ENCODE data around the gene ZNF710. TPM values are rescaled to one million over a fixed set of nuclear protein-coding genes. Genes with fewer than 3 reads are reported as not detected.

ZNF710 gene
- total RNA-seq, 1 donor from 2014 or later = 24.2 TPM

- no peak for TF ChIP-seq CTCF (IDR thresholded peaks at IDR 0.05)
- H3K9me3 Mint-ChIP-seq (ENCODE audit: unreplicated experiment) = no peaks in the 10 kb centered on the region
- no peak overlapping the region for H3K4me3 Mint-ChIP-seq (ENCODE audit: unreplicated experiment)
- no peaks in the 10 kb centered on the region for H3K27me3 Mint-ChIP-seq (ENCODE audit: unreplicated experiment)
- H3K27ac Mint-ChIP-seq (ENCODE audit: unreplicated experiment) = no peak overlapping the region
- peaks cover 17% of the 10 kb centered on the region for H3K4me1 Mint-ChIP-seq (ENCODE audit: unreplicated experiment)
- peaks cover 28% of the 10 kb centered on the region for H3K36me3 Mint-ChIP-seq (ENCODE audit: unreplicated experiment)
- no peak for DNase-seq (ENCODE audit: extremely low spot score, unreplicated experiment)
Observed at GRCh38 chr15:90083954-90084607, 83.0 kb downstream of the ZNF710 start.

GRCh38 chr15:90084876-90085423 lies 83.8 kb downstream of the ZNF710 start:
- Mint-ChIP-seq H3K36me3 (ENCODE audit: unreplicated experiment) (peaks cover 28% of the 10 kb centered on the region), H3K27me3 (ENCODE audit: unreplicated experiment) (no peaks in the 10 kb centered on the region), H3K27ac (ENCODE audit: unreplicated experiment) (no peak overlapping the region), H3K9me3 (ENCODE audit: unreplicated experiment) (no peaks in the 10 kb centered on the region), H3K4me1 (ENCODE audit: unreplicated experiment) (peaks cover 17% of the 10 kb centered on the region), H3K4me3 (ENCODE audit: unreplicated experiment) (no peak overlapping the region)
- DNase-seq (ENCODE audit: extremely low spot score, unreplicated experiment) = no peak
- TF ChIP-seq CTCF (IDR thresholded peaks at IDR 0.05) = no peak

GRCh38 chr15:90085565-90085964 lies 84.4 kb downstream of the ZNF710 start:
- Mint-ChIP-seq H3K4me3 (ENCODE audit: unreplicated experiment) (no peak overlapping the region), H3K27ac (ENCODE audit: unreplicated experiment) (no peak overlapping the region), H3K4me1 (ENCODE audit: unreplicated experiment) (peaks cover 17% of the 10 kb centered on the region), H3K9me3 (ENCODE audit: unreplicated experiment) (no peaks in the 10 kb centered on the region), H3K27me3 (ENCODE audit: unreplicated experiment) (no peaks in the 10 kb centered on the region), H3K36me3 (ENCODE audit: unreplicated experiment) (peaks cover 30% of the 10 kb centered on the region)
- DNase-seq (ENCODE audit: extremely low spot score, unreplicated experiment) = no peak
- no peak for TF ChIP-seq CTCF (IDR thresholded peaks at IDR 0.05)

- no peak for DNase-seq (ENCODE audit: extremely low spot score, unreplicated experiment)
- no peak overlapping the region for H3K27ac Mint-ChIP-seq (ENCODE audit: unreplicated experiment)
- no peaks in the 10 kb centered on the region for H3K9me3 Mint-ChIP-seq (ENCODE audit: unreplicated experiment)
- H3K4me3 Mint-ChIP-seq (ENCODE audit: unreplicated experiment) = no peak overlapping the region
- no peaks in the 10 kb centered on the region for H3K27me3 Mint-ChIP-seq (ENCODE audit: unreplicated experiment)
- peak; percentile 70 for TF ChIP-seq CTCF (IDR thresholded peaks at IDR 0.05)
- H3K4me1 Mint-ChIP-seq (ENCODE audit: unreplicated experiment) = peaks cover 16% of the 10 kb centered on the region
- H3K36me3 Mint-ChIP-seq (ENCODE audit: unreplicated experiment) = peaks cover 35% of the 10 kb centered on the region
Observed at GRCh38 chr15:90086868-90087268, 85.7 kb downstream of the ZNF710 start.

- Mint-ChIP-seq H3K27ac (ENCODE audit: unreplicated experiment) (no peak overlapping the region), H3K27me3 (ENCODE audit: unreplicated experiment) (no peaks in the 10 kb centered on the region), H3K9me3 (ENCODE audit: unreplicated experiment) (no peaks in the 10 kb centered on the region), H3K4me1 (ENCODE audit: unreplicated experiment) (peaks cover 14% of the 10 kb centered on the region), H3K4me3 (ENCODE audit: unreplicated experiment) (no peak overlapping the region), H3K36me3 (ENCODE audit: unreplicated experiment) (peaks cover 35% of the 10 kb centered on the region)
- TF ChIP-seq CTCF (IDR thresholded peaks at IDR 0.05) = no peak
- DNase-seq (ENCODE audit: extremely low spot score, unreplicated experiment) = no peak
Observed at GRCh38 chr15:90087454-90088154, 86.5 kb downstream of the ZNF710 start.

All from osteocyte (in vitro differentiated cells).